GM10847 (cell line): ENCODE results near the gene TEDC2.

ENCODE experiments used
- POLR2A ChIP-seq: IDR thresholded peaks from 2 replicates; pipeline ENCODE4 v1.6.1; 2011; ENCODE audit not compliant: insufficient read length; ENCODE audit errors: extremely low read depth

Gene TEDC2

GRCh38 chr16:2459647-2460390 is at the start of gene TEDC2:
TEDC2 (plus strand) TSS chr16:2460109; CDS start chr16:2460145, 36 bp downstream.
- peak; percentile 53 for TF ChIP-seq POLR2A

GRCh38 chr16:2415085-2415484 is 44.8 kb upstream of the TEDC2 start:
- TF ChIP-seq POLR2A: no peak

- TF ChIP-seq POLR2A: no peak
Observed at GRCh38 chr16:2420035-2420434, 39.9 kb upstream of the TEDC2 start.

GRCh38 chr16:2422123-2422867 is 37.6 kb upstream of the TEDC2 start:
- TF ChIP-seq POLR2A: no peak

GRCh38 chr16:2424061-2425007 is 35.6 kb upstream of the TEDC2 start:
- no peak for TF ChIP-seq POLR2A

GRCh38 chr16:2425008-2425518 is 34.8 kb upstream of the TEDC2 start:
- TF ChIP-seq POLR2A: no peak

GRCh38 chr16:2425825-2426430 is 34.0 kb upstream of the TEDC2 start:
- TF ChIP-seq POLR2A: no peak

GRCh38 chr16:2426941-2427361 is 33.0 kb upstream of the TEDC2 start:
- TF ChIP-seq POLR2A: no peak

- TF ChIP-seq POLR2A: no peak
Observed at GRCh38 chr16:2427526-2427925, 32.4 kb upstream of the TEDC2 start.

- no peak for TF ChIP-seq POLR2A
Observed at GRCh38 chr16:2428051-2428783, 31.7 kb upstream of the TEDC2 start.

GRCh38 chr16:2428784-2429033 is 31.2 kb upstream of the TEDC2 start:
- TF ChIP-seq POLR2A: peak; percentile 43

- TF ChIP-seq POLR2A: peak; percentile 67
Observed at GRCh38 chr16:2429034-2429770, 30.7 kb upstream of the TEDC2 start, which contains the start of gene CCNF. CCNF (plus strand) TSS chr16:2429447; CDS start chr16:2429482, 35 bp downstream.
